HUDEP-2 (cell line): ENCODE data around the gene LMOD2.

Experiments used
- DNase-seq, 76 experiments: peaks; one replicate each; lab custom pipeline; 2025; ENCODE audit not compliant: unreplicated experiment in 76 of 76; lab: John Stamatoyannopoulos, UW

LMOD2 gene

GRCh38 chr7:123711832-123712293 lies 56.2 kb downstream of the LMOD2 start:
- DNase-seq, result no peak

GRCh38 chr7:123712619-123713018 lies 57.0 kb downstream of the LMOD2 start:
- DNase-seq, result no peak
